ENCODE data around the gene PLEKHG1. TPM values are rescaled to one million over a fixed set of nuclear protein-coding genes. Genes with fewer than 3 reads are reported as not detected.

PLEKHG1 gene
- polyA plus RNA-seq, 1 experiment = 0.39 TPM

DNA sequence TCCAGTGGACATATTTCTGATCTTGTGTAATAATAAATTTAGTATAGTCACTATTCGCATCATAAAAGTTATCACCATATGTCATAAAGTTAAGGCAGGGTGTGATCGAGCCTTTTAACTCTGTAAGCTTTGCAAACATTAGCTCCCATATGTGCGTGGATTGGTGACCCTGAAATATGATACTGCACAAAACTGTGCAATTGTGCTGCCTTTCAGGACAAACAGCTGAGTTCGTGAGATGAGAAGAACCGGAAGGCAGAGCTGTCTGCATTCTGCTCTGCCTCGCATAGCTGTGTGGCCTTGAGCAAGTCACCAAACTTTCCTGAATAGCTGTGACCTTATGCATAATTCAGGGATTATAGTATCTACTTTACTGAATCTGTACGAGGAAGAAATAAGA, 3.2 kb upstream of the PLEKHG1 start:
- DNase-seq (ENCODE audit: low read depth) = no peak
- TF ChIP-seq, protein P1, sequence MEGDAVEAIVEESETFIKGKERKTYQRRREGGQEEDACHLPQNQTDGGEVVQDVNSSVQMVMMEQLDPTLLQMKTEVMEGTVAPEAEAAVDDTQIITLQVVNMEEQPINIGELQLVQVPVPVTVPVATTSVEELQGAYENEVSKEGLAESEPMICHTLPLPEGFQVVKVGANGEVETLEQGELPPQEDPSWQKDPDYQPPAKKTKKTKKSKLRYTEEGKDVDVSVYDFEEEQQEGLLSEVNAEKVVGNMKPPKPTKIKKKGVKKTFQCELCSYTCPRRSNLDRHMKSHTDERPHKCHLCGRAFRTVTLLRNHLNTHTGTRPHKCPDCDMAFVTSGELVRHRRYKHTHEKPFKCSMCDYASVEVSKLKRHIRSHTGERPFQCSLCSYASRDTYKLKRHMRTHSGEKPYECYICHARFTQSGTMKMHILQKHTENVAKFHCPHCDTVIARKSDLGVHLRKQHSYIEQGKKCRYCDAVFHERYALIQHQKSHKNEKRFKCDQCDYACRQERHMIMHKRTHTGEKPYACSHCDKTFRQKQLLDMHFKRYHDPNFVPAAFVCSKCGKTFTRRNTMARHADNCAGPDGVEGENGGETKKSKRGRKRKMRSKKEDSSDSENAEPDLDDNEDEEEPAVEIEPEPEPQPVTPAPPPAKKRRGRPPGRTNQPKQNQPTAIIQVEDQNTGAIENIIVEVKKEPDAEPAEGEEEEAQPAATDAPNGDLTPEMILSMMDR (IDR thresholded peaks at IDR 0.05; ENCODE audit: insufficient read depth, low read depth, low read length) = no peak
- Histone ChIP-seq H3K36me3 (ENCODE audit: control insufficient read depth, insufficient read depth, low read length) (no peaks in the 10 kb centered on the region), H3K4me3 (ENCODE audit: low read depth, low read length) (no peak overlapping the region), H3K27me3 (ENCODE audit: control insufficient read depth, insufficient read depth, low read length) (peaks cover 18% of the 10 kb centered on the region)
- ChIA-PET POLR2A (no interaction called here), CTCF (no interaction called here)

GRCh38 chr6:150598401-150598800, 1.3 kb upstream of the PLEKHG1 start:
- no peak overlapping the region for H3K4me3 ChIP-seq (ENCODE audit: low read depth, low read length)
- no peaks in the 10 kb centered on the region for H3K36me3 ChIP-seq (ENCODE audit: control insufficient read depth, insufficient read depth, low read length)
- H3K27me3 ChIP-seq (ENCODE audit: control insufficient read depth, insufficient read depth, low read length) = peaks cover 20% of the 10 kb centered on the region
- POLR2A ChIA-PET = no interaction called here
- DNase-seq (ENCODE audit: low read depth) = no peak
- TF ChIP-seq, protein P1 (IDR thresholded peaks at IDR 0.05; ENCODE audit: insufficient read depth, low read depth, low read length) = no peak
- CTCF ChIA-PET = no interaction called here

GRCh38 chr6:150598858-150599198, 857 bp upstream of the PLEKHG1 start:
- ChIA-PET CTCF (no interaction called here), POLR2A (no interaction called here)
- Histone ChIP-seq H3K4me3 (ENCODE audit: low read depth, low read length) (no peak overlapping the region), H3K36me3 (ENCODE audit: control insufficient read depth, insufficient read depth, low read length) (no peaks in the 10 kb centered on the region), H3K27me3 (ENCODE audit: control insufficient read depth, insufficient read depth, low read length) (peaks cover 20% of the 10 kb centered on the region)
- TF ChIP-seq, protein P1 (IDR thresholded peaks at IDR 0.05; ENCODE audit: insufficient read depth, low read depth, low read length) = no peak
- DNase-seq (ENCODE audit: low read depth) = no peak

DNA sequence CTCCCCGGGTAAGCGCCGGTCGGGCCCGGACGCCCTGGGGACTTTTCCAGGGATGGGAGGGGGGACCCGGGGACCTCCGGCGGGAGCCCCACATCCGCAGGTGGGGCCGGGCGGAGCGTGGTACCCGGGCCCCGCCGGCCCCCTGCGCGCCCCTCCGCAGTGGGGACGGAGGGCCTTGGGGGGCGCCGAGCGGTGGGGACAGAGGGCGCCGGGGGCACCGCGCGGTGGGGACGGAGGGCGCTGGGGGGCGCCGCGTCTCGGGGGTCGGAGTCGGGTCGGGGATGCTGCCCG, 270 bp downstream of the PLEKHG1 start:
- POLR2A ChIA-PET = no interaction called here
- CTCF ChIA-PET = interaction anchor here (0.7 to 1.1 kb wide), 2 partner anchors 11 to 115 kb away, joined by 3 to 4 read pairs; no protein-coding TSS in a partner anchor
- no peaks in the 10 kb centered on the region for H3K36me3 ChIP-seq (ENCODE audit: control insufficient read depth, insufficient read depth, low read length)
- peaks cover 20% of the 10 kb centered on the region for H3K27me3 ChIP-seq (ENCODE audit: control insufficient read depth, insufficient read depth, low read length)
- DNase-seq (ENCODE audit: low read depth) = no peak
- TF ChIP-seq, protein P1 (IDR thresholded peaks at IDR 0.05; ENCODE audit: insufficient read depth, low read depth, low read length) = no peak
- peak overlapping the region; percentile 51 for H3K4me3 ChIP-seq (ENCODE audit: low read depth, low read length)

- peak overlapping the region; percentile 51 for H3K4me3 ChIP-seq (ENCODE audit: low read depth, low read length)
- TF ChIP-seq, protein P1 (IDR thresholded peaks at IDR 0.05; ENCODE audit: insufficient read depth, low read depth, low read length) = peak; percentile 37; the same call in 1 of the 2 replicates
- DNase-seq (ENCODE audit: low read depth) = no peak
- ChIA-PET POLR2A (no interaction called here), CTCF (interaction anchor here (0.6 to 1.1 kb wide), 3 partner anchors 10 to 115 kb away, joined by 3 to 4 read pairs (median 3); no protein-coding TSS in a partner anchor)
- H3K36me3 ChIP-seq (ENCODE audit: control insufficient read depth, insufficient read depth, low read length) = no peaks in the 10 kb centered on the region
- peaks cover 20% of the 10 kb centered on the region for H3K27me3 ChIP-seq (ENCODE audit: control insufficient read depth, insufficient read depth, low read length)
Observed at GRCh38 chr6:150600301-150601017, 774 bp downstream of the PLEKHG1 start.
